Dedifferentiated amniotic fluid mesenchymal stem cell (primary cell): ENCODE results near the gene PPFIA2.

Experiments used
- DNase-seq: peaks from one replicate; pipeline ENCODE4 v3.0.0-alpha.2; 2016; ENCODE audit errors: extremely low spot score

The PPFIA2 gene

GRCh38 chr12:81354327-81354932, 404.7 kb downstream of the PPFIA2 start:
- DNase-seq, result no peak

GRCh38 chr12:81350309-81350708, 408.8 kb downstream of the PPFIA2 start:
- DNase-seq, result no peak

- DNase-seq, result no peak
These were observed 411.7 kb downstream of the PPFIA2 start for GRCh38 chr12:81347404-81347803.

- DNase-seq, result no peak
These were observed 418.2 kb downstream of the PPFIA2 start for GRCh38 chr12:81340910-81341309.

- DNase-seq, result no peak
These were observed 420.1 kb downstream of the PPFIA2 start for GRCh38 chr12:81339071-81339470.

GRCh38 chr12:81337886-81338285, 421.3 kb downstream of the PPFIA2 start:
- DNase-seq, result no peak

- DNase-seq, result no peak
These were observed 425.3 kb downstream of the PPFIA2 start for GRCh38 chr12:81333812-81334211.

GRCh38 chr12:81332054-81332453, 427.1 kb downstream of the PPFIA2 start:
- DNase-seq, result no peak

- no peak for DNase-seq
These were observed 428.7 kb downstream of the PPFIA2 start for GRCh38 chr12:81330480-81330879.

- DNase-seq, result no peak
These were observed 430.1 kb downstream of the PPFIA2 start for GRCh38 chr12:81329085-81329484.

- no peak for DNase-seq
These were observed 431.7 kb downstream of the PPFIA2 start for GRCh38 chr12:81327425-81327824.

GRCh38 chr12:81325086-81325485, 434.1 kb downstream of the PPFIA2 start:
- DNase-seq, result no peak

- no peak for DNase-seq
These were observed 444.1 kb downstream of the PPFIA2 start for GRCh38 chr12:81314903-81315531.

- no peak for DNase-seq
These were observed 455.2 kb downstream of the PPFIA2 start for GRCh38 chr12:81303935-81304334.

- DNase-seq, result no peak
These were observed 458.7 kb downstream of the PPFIA2 start for GRCh38 chr12:81300454-81300853.

- DNase-seq, result no peak
These were observed 461.5 kb downstream of the PPFIA2 start for GRCh38 chr12:81297601-81298000.

GRCh38 chr12:81296556-81297305, 462.4 kb downstream of the PPFIA2 start:
- no peak for DNase-seq

- no peak for DNase-seq
These were observed 463.9 kb downstream of the PPFIA2 start for GRCh38 chr12:81295251-81295650.

- no peak for DNase-seq
These were observed 464.6 kb downstream of the PPFIA2 start for GRCh38 chr12:81294325-81295190.

GRCh38 chr12:81288651-81289050, 470.5 kb downstream of the PPFIA2 start:
- no peak for DNase-seq

GRCh38 chr12:81284137-81284536, 475.0 kb downstream of the PPFIA2 start:
- DNase-seq, result no peak
